Gastrocnemius medialis (tissue), 4 donors: Measurements from ENCODE around the gene SLC29A2. TPM values are rescaled to one million over a fixed set of nuclear protein-coding genes. Genes with fewer than 3 reads are reported as not detected.
"Not testable (repeated sequence)": the region's sequence is repeated elsewhere in the genome, so short reads cannot be mapped to it uniquely, and the experiment has no call there.

Source experiments
- ATAC-seq, 2 donors: fragments of 150-250 bp; one replicate each; pipeline ENCODE4 v1.9.1; 2016
- DNase-seq, 2 donors: peaks; one replicate each; pipeline ENCODE4 v3.0.0-alpha.2; 2019
- H3K27ac ChIP-seq, 4 donors: fragments of 200-600 bp; sonication (generic); 1 replicate in 1 of 4; 2 replicates in 3 of 4; pipeline ENCODE4 v1.5.1; 2016 to 2018; ENCODE audit warnings: mild to moderate bottlenecking in 2 of 4, moderate library complexity in 1 of 4
- H3K27me3 ChIP-seq, 3 donors: fragments of 200-600 bp; sonication (generic) in 2 of 3; 1 replicate in 1 of 3; 2 replicates in 2 of 3; pipeline versions ENCODE4 v1.5.1 to v1.6.0; 2016 to 2019; ENCODE audit warnings: mild to moderate bottlenecking in 1 of 3, moderate library complexity in 1 of 3
- H3K36me3 ChIP-seq, 2 donors: fragments of 200-600 bp; sonication (generic) in 1 of 2; one replicate each; pipeline ENCODE4 v1.5.1; 2017 to 2018
- H3K4me1 ChIP-seq, 2 donors: fragments of 200-600 bp; sonication (generic) in 1 of 2; one replicate each; pipeline ENCODE4 v1.5.1; 2016 to 2017; ENCODE audit warnings: mild to moderate bottlenecking in 2 of 2
- H3K4me3 ChIP-seq, 4 donors: fragments of 200-600 bp; sonication (generic) in 3 of 4; 1 replicate in 1 of 4; 2 replicates in 3 of 4; pipeline ENCODE4 v1.5.1; 2016 to 2019; ENCODE audit warnings: mild to moderate bottlenecking in 2 of 4
- H3K9me3 ChIP-seq, 3 donors: fragments of 200-600 bp; sonication (generic) in 2 of 3; 1 replicate in 1 of 3; 2 replicates in 2 of 3; pipeline ENCODE4 v1.5.1; 2016 to 2019
- CTCF ChIP-seq, 5 experiments: fragments of 450-650 bp in 3 of 5; fragments of 200-600 bp in 2 of 5; sonication (generic) in 2 of 5; IDR thresholded peaks in 4 of 5; conservative IDR thresholded peaks in 1 of 5; 1 replicate in 4 of 5; 2 replicates in 1 of 5; pipeline ENCODE4 v1.5.1; 2016 to 2019; ENCODE audit warnings: antibody characterized with exemption in 5 of 5, mild to moderate bottlenecking in 3 of 5, moderate library complexity in 3 of 5
- POLR2A ChIP-seq, 2 donors: fragments of 450-650 bp; IDR thresholded peaks; one replicate each; pipeline ENCODE4 v1.6.1; 2017; ENCODE audit warnings: antibody characterized with exemption in 2 of 2, mild to moderate bottlenecking in 2 of 2, moderate library complexity in 2 of 2
- in situ Hi-C, 4 donors: fragments of 200-750 bp; cut with MboI; loops; one replicate each; pipeline versions ENCODE4 v1.15.0 to v1.8.0; 2017; ENCODE audit warnings: low sequenced_read_pairs in 4 of 4
- intact Hi-C: fragments of 100-400 bp; cut with DNase I; formaldehyde crosslinking; loops from one replicate; pipeline ENCODE4 v1.15.1; 2023; ENCODE audit warnings: low total_unique reads
- total RNA-seq, 4 donors: library from RNA; depleted of rRNA; stranded (reverse); fragments of >200 nt; gene quantifications; one replicate each; pipeline versions ENCODE4 v1.1.0 to v1.2.3, GENCODE V29; 2016

SLC29A2 gene
- total RNA-seq, 4 donors from 2014 or later = 39.2 to 106 (median 70.6) TPM

GRCh38 chr11:66391322-66391721 is 19.8 kb upstream of the SLC29A2 start:
- DNase-seq (no peak), ATAC-seq (no peak)
- Histone ChIP-seq H3K36me3 (no peaks in the 10 kb centered on the region), H3K4me3 (no peak overlapping the region), H3K9me3 (no peaks in the 10 kb centered on the region), H3K27me3 (no peaks in the 10 kb centered on the region), H3K27ac (no peak overlapping the region), H3K4me1 (peaks cover 0 to 4% of the 10 kb centered on the region in 2 donors)
- TF ChIP-seq CTCF (IDR thresholded peaks at IDR 0.05 in 4 of 5, conservative IDR thresholded peaks at IDR 0.05 in 1 of 5) (no peak), POLR2A (IDR thresholded peaks at IDR 0.05) (no peak)
- intact Hi-C loops = no loop called here
- in situ Hi-C loops = loop anchor here in 2 of 4 donors (10.0 kb wide), 1 partner anchor 87 kb away; no protein-coding TSS in a partner anchor

GRCh38 chr11:66388780-66389386 is 17.3 kb upstream of the SLC29A2 start:
- Histone ChIP-seq H3K9me3 (no peaks in the 10 kb centered on the region), H3K4me3 (no peak overlapping the region), H3K4me1 (peaks cover 8% of the 10 kb centered on the region in 2 donors), H3K27me3 (no peaks in the 10 kb centered on the region), H3K36me3 (no peaks in the 10 kb centered on the region), H3K27ac (no peak overlapping the region)
- DNase-seq (peak; percentile 51 to 78), ATAC-seq (peak; percentile 60 to 66)
- in situ Hi-C loops (loop anchor here in 1 of 4 donors (5.0 kb wide), 1 partner anchor 62 kb away; no protein-coding TSS in a partner anchor), intact Hi-C loops (loop anchor here (1.0 kb wide), 3 partner anchors 25 to 77 kb away; no protein-coding TSS in a partner anchor)
- TF ChIP-seq POLR2A (IDR thresholded peaks at IDR 0.05) (no peak), CTCF (IDR thresholded peaks at IDR 0.05 in 4 of 5, conservative IDR thresholded peaks at IDR 0.05 in 1 of 5) (peak; percentile 65 to 90 (median 71))

- H3K36me3 ChIP-seq = no peaks in the 10 kb centered on the region
- in situ Hi-C loops = loop anchor here in 1 of 4 donors (5.0 kb wide), 1 partner anchor 59 kb away; no protein-coding TSS in a partner anchor
- intact Hi-C loops = loop anchor here (1.0 to 2.0 kb wide), 2 partner anchors 16 to 41 kb away; partner anchors contain the start of genes BRMS1 and SLC29A2
- peak overlapping the region; percentile 79 to 86 (median 81) for H3K27ac ChIP-seq
- H3K4me3 ChIP-seq = peak overlapping the region; percentile 27 to 49 (median 35)
- ATAC-seq = peak; percentile 77 to 87
- H3K9me3 ChIP-seq = no peaks in the 10 kb centered on the region
- DNase-seq = peak; percentile 71 to 90
- peaks cover 8% of the 10 kb centered on the region in 2 donors for H3K4me1 ChIP-seq
- H3K27me3 ChIP-seq = no peaks in the 10 kb centered on the region
- TF ChIP-seq POLR2A (IDR thresholded peaks at IDR 0.05) = no peak
- peak; percentile 81 to 96 (median 93) for TF ChIP-seq CTCF (IDR thresholded peaks at IDR 0.05 in 4 of 5, conservative IDR thresholded peaks at IDR 0.05 in 1 of 5)
These were observed 14.9 kb upstream of the SLC29A2 start for GRCh38 chr11:66386171-66387069.

GRCh38 chr11:66384316-66384715 is 12.8 kb upstream of the SLC29A2 start:
- ATAC-seq = peak in 1 of 2 donors; percentile 34
- H3K9me3 ChIP-seq, in situ Hi-C loops, H3K36me3 ChIP-seq, intact Hi-C loops, H3K4me3 ChIP-seq, H3K27me3 ChIP-seq, H3K4me1 ChIP-seq, DNase-seq: not testable (repeated sequence)
- H3K27ac ChIP-seq = peak overlapping the region in 1 of 4 donors; percentile 29

- DNase-seq, H3K4me1 ChIP-seq, H3K27ac ChIP-seq, H3K4me3 ChIP-seq, H3K36me3 ChIP-seq, H3K9me3 ChIP-seq, in situ Hi-C loops, H3K27me3 ChIP-seq, intact Hi-C loops, ATAC-seq: not testable (repeated sequence)
These were observed 8.7 kb upstream of the SLC29A2 start for GRCh38 chr11:66380264-66380663.

GRCh38 chr11:66373690-66374287 is 2.2 kb upstream of the SLC29A2 start:
- DNase-seq (peak in 1 of 2 donors; percentile 58), ATAC-seq (peak; percentile 4)
- Histone ChIP-seq H3K4me1 (peaks cover 29 to 39% of the 10 kb centered on the region in 2 donors), H3K27ac (peak overlapping the region; percentile 97 to 99 (median 98)), H3K4me3 (peak overlapping the region in 1 of 4 donors; percentile 14)
- in situ Hi-C loops, H3K36me3 ChIP-seq, H3K9me3 ChIP-seq, H3K27me3 ChIP-seq: not testable (repeated sequence)
- intact Hi-C loops = loop anchor here (10.0 kb wide), 1 partner anchor 459 kb away; the partner anchor contains the start of genes C11orf68 and DRAP1
